Measurements from ENCODE around the gene DNAI2. TPM values are rescaled to one million over a fixed set of nuclear protein-coding genes. Genes with fewer than 3 reads are reported as not detected.

DNAI2 gene
- total RNA-seq, 2 donors from 2014 or later: not detected

DNA sequence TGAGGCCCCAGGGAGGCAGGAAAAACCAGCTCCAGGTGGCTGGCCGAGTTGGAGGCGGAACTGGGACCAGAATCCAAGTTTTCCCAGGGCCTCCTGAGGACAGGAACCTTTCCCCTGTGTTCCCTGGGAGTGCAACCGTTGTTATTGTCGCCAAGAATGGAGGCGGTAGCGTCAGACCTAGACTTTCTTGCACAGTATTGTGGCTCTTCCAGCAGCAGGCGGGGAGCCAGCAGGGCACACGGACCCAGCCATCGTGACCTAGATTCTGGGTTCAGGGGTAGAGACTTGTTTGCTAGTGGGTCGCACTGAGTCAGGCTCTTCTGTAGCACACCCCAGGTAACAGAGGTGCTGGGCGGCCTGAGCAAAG is 51.3 kb downstream of the DNAI2 start:
- Histone ChIP-seq H3K9ac (ENCODE audit: extremely low read depth, low read length, poor library complexity, severe bottlenecking) (no peak overlapping the region), H3K4me1 (ENCODE audit: control insufficient read depth, insufficient read depth, low read length) (no peaks in the 10 kb centered on the region), H3K9me3 (ENCODE audit: control insufficient read depth, low read length) (no peaks in the 10 kb centered on the region), H3K4me3 (ENCODE audit: low read length) (no peak overlapping the region), H3K27me3 (ENCODE audit: control insufficient read depth, insufficient read depth, low read length, poor library complexity, severe bottlenecking) (peaks cover 36% of the 10 kb centered on the region), H3K27ac (ENCODE audit: low read depth, low read length) (no peak overlapping the region), H3K36me3 (ENCODE audit: control insufficient read depth, insufficient read depth, low read length) (no peaks in the 10 kb centered on the region)
- no peak overlapping the region for H3K27ac Mint-ChIP-seq
- WGBS, 2 experiments (ENCODE audit: insufficient coverage in 1 of 2, insufficient read length in 1 of 2): 70 to 76% methylated on average over 11 of the region's 11 CpGs
- peak overlapping the region; percentile 53 for H3K4me3 Mint-ChIP-seq
- no peaks in the 10 kb centered on the region for H3K9me3 Mint-ChIP-seq
- TF ChIP-seq, protein P1, sequence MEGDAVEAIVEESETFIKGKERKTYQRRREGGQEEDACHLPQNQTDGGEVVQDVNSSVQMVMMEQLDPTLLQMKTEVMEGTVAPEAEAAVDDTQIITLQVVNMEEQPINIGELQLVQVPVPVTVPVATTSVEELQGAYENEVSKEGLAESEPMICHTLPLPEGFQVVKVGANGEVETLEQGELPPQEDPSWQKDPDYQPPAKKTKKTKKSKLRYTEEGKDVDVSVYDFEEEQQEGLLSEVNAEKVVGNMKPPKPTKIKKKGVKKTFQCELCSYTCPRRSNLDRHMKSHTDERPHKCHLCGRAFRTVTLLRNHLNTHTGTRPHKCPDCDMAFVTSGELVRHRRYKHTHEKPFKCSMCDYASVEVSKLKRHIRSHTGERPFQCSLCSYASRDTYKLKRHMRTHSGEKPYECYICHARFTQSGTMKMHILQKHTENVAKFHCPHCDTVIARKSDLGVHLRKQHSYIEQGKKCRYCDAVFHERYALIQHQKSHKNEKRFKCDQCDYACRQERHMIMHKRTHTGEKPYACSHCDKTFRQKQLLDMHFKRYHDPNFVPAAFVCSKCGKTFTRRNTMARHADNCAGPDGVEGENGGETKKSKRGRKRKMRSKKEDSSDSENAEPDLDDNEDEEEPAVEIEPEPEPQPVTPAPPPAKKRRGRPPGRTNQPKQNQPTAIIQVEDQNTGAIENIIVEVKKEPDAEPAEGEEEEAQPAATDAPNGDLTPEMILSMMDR (conservative IDR thresholded peaks at IDR 0.05): no peak
- H3K27me3 Mint-ChIP-seq (ENCODE audit: insufficient read depth): peaks cover 62% of the 10 kb centered on the region
- H3K36me3 Mint-ChIP-seq (ENCODE audit: low read depth): no peaks in the 10 kb centered on the region
- H3K4me1 Mint-ChIP-seq: peaks cover 10% of the 10 kb centered on the region
- no peak for DNase-seq

DNA sequence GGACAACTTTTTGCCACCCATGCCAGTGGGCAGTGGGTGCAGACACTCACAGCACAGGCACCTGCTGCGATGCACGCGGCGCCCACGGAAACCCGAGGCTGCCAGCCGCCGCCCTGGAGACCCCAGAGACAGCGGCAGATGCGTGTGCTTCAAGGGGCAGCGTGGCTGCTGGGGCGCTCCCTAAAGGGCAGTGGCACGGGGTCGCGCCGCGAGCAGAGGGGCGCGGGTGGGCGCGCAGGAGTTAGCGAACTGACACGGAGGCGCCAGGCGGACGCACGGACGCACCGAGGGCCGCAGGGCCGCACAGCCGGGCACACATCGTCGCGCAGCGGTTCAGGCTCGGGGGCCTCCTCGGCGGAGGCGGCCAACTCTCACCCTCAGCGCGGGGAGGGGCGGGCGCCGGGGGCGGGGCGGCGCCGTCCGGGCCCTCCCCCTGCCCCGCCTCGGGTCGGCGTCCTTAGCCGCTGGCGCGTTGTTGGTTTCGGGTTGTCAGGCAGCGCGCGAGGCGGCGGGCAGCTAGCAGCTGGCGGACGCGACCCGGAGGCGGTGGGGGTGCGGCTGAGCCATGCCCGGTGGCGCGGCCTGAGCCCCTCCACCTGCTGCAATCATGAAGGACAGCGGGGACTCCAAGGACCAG is 51.8 kb downstream of the DNAI2 start, which contains the start of gene KIF19:
KIF19 (plus strand) TSS at position 484 of the 637 bp plus-strand sequence; CDS start at position 608, 124 bp downstream.
- Mint-ChIP-seq H3K4me1 (peaks cover 13% of the 10 kb centered on the region), H3K36me3 (ENCODE audit: low read depth) (no peaks in the 10 kb centered on the region), H3K27ac (no peak within 1 kb of the TSS), H3K9me3 (no peaks in the 10 kb centered on the region), H3K4me3 (peak within 1 kb of the TSS; percentile 53), H3K27me3 (ENCODE audit: insufficient read depth) (peaks cover 63% of the 10 kb centered on the region)
- Histone ChIP-seq H3K4me3 (ENCODE audit: low read length) (peak within 1 kb of the TSS; percentile 80), H3K27ac (ENCODE audit: low read depth, low read length) (no peak within 1 kb of the TSS), H3K9ac (ENCODE audit: extremely low read depth, low read length, poor library complexity, severe bottlenecking) (no peak within 1 kb of the TSS), H3K36me3 (ENCODE audit: control insufficient read depth, insufficient read depth, low read length) (no peaks in the 10 kb centered on the region), H3K4me1 (ENCODE audit: control insufficient read depth, insufficient read depth, low read length) (no peaks in the 10 kb centered on the region), H3K9me3 (ENCODE audit: control insufficient read depth, low read length) (no peaks in the 10 kb centered on the region), H3K27me3 (ENCODE audit: control insufficient read depth, insufficient read depth, low read length, poor library complexity, severe bottlenecking) (peaks cover 36% of the 10 kb centered on the region)
- peak; percentile 92 for DNase-seq
- TF ChIP-seq, protein P1 (conservative IDR thresholded peaks at IDR 0.05): no peak
- WGBS, 2 experiments (ENCODE audit: insufficient coverage in 1 of 2, insufficient read length in 1 of 2): 0 to 8% methylated on average over 10 to 73 of the region's 73 CpGs

DNA sequence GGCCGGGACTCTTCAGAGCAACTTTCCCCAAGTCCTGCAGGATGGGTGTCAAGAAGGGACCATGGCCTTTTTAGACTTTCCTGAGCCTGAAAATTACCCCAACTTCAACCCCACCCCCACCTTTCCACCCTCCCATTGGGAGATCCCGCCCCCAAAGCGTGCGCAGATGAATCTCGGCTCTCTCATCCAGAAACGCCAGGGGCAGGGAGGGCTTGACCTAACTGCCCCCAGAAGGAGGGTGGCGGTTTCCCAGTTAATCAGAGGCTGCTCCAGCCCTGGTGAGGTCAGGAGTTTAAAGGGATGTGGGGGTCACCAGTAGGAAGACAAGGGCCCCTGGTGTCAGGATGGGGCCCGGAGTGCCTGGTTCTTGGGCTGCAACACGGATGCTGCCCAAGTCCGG is 52.5 kb downstream of the DNAI2 start:
- DNase-seq: no peak
- 41 to 78% methylated on average over 3 to 10 of the region's 10 CpGs for WGBS, 2 experiments (ENCODE audit: insufficient coverage in 1 of 2, insufficient read length in 1 of 2)
- H3K9ac ChIP-seq (ENCODE audit: extremely low read depth, low read length, poor library complexity, severe bottlenecking): no peak overlapping the region
- peaks cover 62% of the 10 kb centered on the region for H3K27me3 Mint-ChIP-seq (ENCODE audit: insufficient read depth)
- H3K4me3 Mint-ChIP-seq: peak overlapping the region; percentile 53
- H3K27ac Mint-ChIP-seq: no peak overlapping the region
- no peaks in the 10 kb centered on the region for H3K36me3 ChIP-seq (ENCODE audit: control insufficient read depth, insufficient read depth, low read length)
- H3K4me1 ChIP-seq (ENCODE audit: control insufficient read depth, insufficient read depth, low read length): no peaks in the 10 kb centered on the region
- H3K27ac ChIP-seq (ENCODE audit: low read depth, low read length): no peak overlapping the region
- H3K36me3 Mint-ChIP-seq (ENCODE audit: low read depth): no peaks in the 10 kb centered on the region
- no peaks in the 10 kb centered on the region for H3K9me3 Mint-ChIP-seq
- no peaks in the 10 kb centered on the region for H3K9me3 ChIP-seq (ENCODE audit: control insufficient read depth, low read length)
- peaks cover 36% of the 10 kb centered on the region for H3K27me3 ChIP-seq (ENCODE audit: control insufficient read depth, insufficient read depth, low read length, poor library complexity, severe bottlenecking)
- TF ChIP-seq, protein P1 (conservative IDR thresholded peaks at IDR 0.05): no peak
- peak overlapping the region; percentile 80 for H3K4me3 ChIP-seq (ENCODE audit: low read length)
- H3K4me1 Mint-ChIP-seq: peaks cover 13% of the 10 kb centered on the region
